GM18951 (cell line): ENCODE results near the gene FOXM1.

Source experiments
- POLR2A ChIP-seq: IDR thresholded peaks from 4 replicates; pipeline ENCODE4 v1.6.1; 2011; ENCODE audit warnings: mild to moderate bottlenecking; ENCODE audit not compliant: insufficient read length, insufficient read depth; ENCODE audit errors: extremely low read depth
- in situ Hi-C: fragments of 300-500 bp; cut with MboI; formaldehyde crosslinking; loops from one replicate; pipeline ENCODE4 v1.12.0; 2022; ENCODE audit warnings: low sequenced_read_pairs, mixed read lengths, inconsistent platforms; ENCODE audit not compliant: unreplicated experiment

The FOXM1 gene, protein sequence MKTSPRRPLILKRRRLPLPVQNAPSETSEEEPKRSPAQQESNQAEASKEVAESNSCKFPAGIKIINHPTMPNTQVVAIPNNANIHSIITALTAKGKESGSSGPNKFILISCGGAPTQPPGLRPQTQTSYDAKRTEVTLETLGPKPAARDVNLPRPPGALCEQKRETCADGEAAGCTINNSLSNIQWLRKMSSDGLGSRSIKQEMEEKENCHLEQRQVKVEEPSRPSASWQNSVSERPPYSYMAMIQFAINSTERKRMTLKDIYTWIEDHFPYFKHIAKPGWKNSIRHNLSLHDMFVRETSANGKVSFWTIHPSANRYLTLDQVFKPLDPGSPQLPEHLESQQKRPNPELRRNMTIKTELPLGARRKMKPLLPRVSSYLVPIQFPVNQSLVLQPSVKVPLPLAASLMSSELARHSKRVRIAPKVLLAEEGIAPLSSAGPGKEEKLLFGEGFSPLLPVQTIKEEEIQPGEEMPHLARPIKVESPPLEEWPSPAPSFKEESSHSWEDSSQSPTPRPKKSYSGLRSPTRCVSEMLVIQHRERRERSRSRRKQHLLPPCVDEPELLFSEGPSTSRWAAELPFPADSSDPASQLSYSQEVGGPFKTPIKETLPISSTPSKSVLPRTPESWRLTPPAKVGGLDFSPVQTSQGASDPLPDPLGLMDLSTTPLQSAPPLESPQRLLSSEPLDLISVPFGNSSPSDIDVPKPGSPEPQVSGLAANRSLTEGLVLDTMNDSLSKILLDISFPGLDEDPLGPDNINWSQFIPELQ

DNA sequence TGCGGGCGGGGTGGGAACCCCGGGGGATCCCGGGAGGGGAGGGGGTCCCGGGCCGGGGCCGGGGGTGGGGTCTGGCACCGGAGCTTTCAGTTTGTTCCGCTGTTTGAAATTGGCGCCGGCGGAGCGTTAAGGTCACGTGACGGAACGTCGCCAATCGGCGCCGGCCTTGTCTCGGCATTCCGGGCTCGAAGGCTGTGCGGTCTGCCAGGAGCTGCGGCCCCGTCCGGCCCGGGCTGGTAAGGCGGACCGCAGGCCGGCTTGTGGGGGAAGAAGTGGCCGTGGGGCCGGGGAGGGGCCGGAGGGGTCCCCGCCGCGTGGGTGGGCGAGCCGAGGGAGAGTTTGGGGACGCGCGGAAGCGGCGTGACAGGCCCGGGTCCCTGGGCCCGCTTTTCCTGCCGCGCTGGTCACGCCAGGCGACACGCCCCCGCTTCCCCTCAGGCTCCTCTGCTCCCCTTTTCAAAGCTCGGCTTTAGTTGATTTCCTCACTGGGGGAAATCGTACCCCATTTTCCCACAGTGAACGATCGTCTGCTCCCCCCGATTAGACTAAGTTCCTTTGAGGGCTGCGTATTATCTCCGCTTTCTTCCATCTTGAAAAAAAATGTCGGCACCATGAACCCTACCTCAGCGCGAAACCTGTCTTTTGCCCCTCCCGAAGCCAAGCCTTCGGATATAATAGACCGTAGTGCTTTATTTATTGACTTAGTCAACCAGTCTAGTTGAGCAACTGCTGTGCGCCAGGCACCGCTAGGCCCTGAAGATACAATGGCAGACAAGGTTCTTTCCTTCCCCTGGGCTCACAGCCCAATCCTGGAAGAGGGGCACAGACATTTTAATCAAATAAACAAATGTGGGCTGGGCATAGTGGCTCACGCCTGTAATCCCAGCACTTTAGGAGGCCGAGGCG is at the start of gene FOXM1, which contains the start of gene RHNO1:
FOXM1 (minus strand) TSS at position 128 of the 906 bp plus-strand sequence. CDS start 2,696 bp downstream, outside the sequence.
RHNO1 (plus strand) TSS at position 177 of the 906 bp plus-strand sequence. CDS start 8,144 bp downstream, outside the sequence.
- TF ChIP-seq POLR2A = peak; percentile 83
- in situ Hi-C loops = no loop called here

DNA sequence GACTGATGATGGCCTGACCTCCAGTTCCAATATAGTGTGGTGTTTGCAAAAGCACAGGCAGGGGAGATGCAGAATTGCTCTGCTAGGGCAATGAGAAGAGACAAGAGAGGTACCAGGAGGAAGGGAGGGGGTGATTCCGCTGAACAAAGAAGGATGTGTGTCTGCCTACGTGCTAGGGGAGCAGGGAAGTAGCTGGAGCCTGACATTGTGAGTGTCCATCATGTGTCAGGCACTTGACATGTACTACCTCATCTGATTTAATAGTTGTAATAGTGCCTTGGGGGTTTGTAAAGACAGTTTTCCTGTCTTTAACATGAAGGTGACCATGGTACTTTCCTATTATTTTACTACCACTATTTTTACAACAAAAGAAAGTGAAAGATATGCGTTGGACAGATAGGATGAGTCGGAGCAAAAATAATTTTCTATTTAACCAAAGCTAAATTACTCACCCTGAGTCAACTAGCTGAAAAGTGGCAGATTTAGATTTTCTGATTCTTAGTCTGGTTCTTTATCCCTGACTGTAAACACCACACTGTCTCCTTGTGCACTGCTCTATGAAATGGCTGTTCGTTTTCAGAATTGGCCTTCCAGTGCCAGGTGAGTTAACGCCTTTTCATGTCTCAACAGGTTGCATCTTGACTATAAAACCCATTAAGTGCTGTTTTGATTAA is 48.5 kb upstream of the FOXM1 start:
- no peak for TF ChIP-seq POLR2A
- in situ Hi-C loops = no loop called here

DNA sequence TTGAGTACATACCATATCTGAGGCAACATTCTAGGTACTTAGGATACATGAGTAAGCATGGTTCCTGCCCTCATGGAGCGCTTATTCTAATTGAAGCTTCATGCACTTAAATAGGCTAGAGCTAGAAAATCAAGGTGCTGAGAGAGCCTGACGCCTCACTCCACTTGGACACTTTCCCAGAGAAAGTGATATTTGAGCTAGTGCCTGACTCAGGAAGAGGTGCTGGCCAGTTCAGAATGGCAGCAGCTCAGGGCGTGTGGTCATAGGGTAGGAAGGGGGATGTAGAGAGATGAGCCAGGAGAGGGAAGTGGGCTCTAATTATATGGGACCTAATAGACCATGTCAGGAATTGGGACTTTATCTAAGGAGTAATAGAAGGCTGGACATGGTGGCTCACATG is 47.0 kb upstream of the FOXM1 start:
- TF ChIP-seq POLR2A = no peak
- in situ Hi-C loops = no loop called here

DNA sequence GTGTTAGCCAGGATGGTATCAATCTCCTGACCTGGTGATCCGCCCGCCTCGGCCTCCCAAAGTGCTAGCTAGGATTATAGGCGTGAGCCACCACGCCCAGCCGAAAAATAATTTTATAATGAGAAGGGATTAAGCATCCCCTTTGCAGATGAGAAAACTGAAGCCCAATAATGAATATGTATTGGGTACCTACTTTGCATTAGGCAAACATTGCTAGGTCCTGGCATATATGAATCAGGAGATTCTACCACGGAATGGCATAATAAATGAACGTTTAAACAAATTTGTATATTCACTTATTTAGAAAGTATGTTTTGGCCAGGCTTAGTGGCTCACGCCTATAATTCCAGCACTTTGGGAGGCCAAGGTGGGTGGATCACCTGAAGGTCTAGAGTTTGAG is 46.1 kb upstream of the FOXM1 start:
- in situ Hi-C loops = no loop called here
- no peak for TF ChIP-seq POLR2A

DNA sequence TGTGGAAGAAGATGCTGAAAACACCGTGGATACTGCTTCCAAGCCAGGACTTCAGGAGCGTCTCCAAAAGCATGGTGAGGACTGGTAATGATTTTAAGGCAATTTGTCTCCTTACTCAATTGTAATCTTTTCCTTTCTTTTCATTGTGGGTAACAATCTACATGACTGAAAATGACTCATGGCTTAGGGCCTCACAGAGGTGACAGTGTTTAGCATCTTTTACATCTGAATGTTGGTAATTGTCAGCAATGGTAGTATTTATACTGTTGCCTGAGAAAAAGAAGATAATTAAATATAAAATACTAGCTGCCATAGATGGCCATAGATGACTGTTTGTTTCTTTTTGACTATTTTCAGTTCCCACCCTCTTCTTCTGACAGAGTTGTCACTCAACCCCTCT is 45.4 kb upstream of the FOXM1 start:
- in situ Hi-C loops = no loop called here
- no peak for TF ChIP-seq POLR2A

DNA sequence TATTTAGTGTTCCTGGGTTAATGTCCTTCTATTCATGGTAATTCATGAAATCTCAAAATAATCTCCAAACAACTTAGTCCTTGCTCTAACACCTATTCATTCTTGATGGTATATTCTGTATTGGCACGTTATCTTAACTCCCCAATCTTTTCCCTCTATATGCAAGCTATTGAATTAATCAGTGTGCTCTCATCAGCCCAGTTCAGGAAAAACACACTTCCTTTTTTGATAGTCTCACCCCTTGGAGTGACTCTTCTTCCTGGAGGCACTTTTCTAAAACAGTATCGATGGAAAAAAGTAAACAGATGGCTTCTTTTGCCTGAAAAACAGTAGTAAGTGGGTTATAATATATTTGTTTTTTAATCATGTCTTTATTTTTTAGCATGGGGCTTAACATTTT is 42.3 kb upstream of the FOXM1 start:
- TF ChIP-seq POLR2A = no peak
- in situ Hi-C loops = no loop called here

DNA sequence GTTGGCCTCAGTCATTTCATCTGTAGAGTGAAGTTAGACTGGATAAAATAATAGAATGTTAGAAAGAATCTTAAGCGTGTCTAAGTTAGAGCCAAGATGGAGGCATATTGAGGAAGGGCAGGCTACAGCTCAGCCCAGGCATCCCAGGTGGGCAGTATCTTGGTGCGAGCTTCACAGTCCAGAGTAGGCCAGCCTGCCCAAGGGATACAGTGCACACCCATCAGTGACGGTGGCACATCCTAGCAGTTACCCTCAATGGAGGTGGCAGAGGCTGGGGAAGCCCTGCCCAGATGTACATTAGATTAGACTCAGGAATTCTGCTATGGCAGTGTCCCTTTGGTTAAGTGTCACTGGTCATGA is 35.2 kb upstream of the FOXM1 start:
- no peak for TF ChIP-seq POLR2A
- in situ Hi-C loops = no loop called here

DNA sequence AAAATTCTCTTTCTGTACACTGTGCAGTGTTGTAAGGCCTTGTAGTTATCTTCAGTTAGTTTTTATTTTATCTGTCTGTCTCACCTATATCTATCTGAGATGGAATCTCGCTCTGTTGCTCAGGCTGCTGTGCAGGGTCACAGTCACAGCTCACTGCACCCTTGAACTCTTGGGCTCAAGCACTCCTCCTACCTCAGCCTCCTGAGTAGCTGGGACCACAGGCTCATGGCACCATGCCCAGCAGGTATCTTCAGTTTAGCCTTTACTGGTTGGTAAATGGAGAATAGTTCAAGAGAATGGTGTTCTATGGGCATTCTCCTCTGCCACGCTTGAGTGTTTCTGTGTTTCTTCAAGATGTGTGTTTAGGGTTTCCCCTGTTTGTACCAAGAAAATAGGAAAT is 27.3 kb upstream of the FOXM1 start:
- in situ Hi-C loops = no loop called here
- no peak for TF ChIP-seq POLR2A

DNA sequence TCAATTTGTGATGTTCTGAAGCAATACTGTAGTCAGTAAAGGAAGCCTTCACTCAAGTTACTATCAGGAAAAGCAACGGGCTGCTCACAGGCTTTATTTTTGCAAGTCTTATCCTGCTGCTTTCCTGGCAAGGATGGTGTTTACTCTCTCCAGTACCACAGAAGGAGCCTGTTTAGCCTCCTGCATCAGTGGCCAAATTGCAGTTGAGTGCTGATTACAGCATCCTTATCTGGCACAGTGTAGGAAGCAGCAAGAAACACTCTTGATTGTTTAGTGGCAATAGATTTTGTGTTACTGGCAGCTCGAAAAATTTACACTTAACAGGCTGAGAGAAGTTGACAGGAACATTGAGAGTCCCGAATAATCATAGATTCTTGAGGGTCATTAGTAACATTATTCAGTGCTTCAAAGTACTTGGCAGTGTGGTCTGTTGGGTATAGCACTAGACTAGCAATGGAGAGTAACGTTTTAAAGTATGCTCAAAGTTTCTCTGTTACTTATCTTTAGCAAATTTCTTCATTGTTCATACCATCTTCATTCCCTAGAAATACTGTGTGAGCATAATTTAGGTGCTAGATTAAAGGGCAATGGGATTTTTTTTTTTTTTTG is 25.4 kb upstream of the FOXM1 start:
- no peak for TF ChIP-seq POLR2A
- in situ Hi-C loops = no loop called here

DNA sequence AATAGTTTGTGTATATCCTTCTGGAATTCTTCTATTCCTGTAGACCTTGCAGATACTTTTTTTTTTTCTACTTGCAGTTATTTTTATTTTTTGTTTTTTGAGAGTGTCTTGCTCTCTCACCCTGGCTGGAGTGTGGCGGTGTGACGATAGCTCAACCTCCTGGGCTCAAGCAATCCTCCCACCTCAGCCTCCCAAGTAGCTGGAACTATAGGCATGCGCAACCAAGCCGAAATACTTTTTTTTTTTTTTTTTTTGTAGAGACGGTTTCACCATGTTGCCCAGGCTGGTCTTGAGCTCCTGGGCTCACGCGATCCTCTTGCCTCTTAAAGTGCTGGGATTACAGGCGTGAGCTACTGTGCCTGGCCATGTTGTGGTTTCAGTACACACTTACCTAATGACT is 23.7 kb upstream of the FOXM1 start:
- in situ Hi-C loops = no loop called here

DNA sequence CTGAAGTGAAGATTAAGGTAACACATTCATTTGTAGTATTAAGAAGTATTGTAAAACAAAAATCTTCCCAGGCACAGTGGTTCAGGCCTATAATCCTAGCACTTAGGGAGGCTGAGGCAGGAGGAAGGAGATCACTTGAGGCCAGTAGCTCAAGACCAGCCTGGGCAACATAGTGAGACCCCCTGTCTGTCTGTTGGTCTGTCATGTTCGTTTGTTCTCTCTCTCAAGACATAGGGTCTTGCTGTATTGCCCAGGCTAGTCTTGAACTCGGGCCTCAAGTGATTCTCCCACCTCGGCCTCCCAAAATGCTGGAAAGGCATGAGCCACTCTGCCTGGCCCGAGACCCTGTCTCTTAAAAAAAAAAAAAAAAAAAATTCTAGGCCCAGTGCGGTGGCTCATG is 20.4 kb upstream of the FOXM1 start:
- in situ Hi-C loops = no loop called here
- no peak for TF ChIP-seq POLR2A

More for the DNA sequence above, 23.7 kb upstream of the FOXM1 start:
- no peak for TF ChIP-seq POLR2A

DNA sequence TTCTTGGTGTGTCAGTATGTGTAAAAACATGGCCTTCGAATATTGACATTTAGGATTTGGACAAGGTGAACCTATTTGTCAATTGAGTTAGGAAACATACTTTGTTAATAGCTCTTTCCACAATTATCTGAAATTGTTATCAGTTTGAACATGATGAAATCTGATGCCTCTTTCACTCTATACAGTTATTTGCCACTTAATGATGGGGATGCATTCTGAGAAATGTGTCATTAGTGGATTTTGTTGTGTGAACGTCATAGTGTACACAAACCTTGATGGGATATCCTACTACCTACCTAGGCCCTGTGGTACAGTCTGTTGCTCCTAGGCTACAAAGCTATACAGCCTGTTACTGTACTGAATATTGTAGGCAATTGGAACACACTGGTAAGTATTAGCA is 18.5 kb upstream of the FOXM1 start:
- in situ Hi-C loops = no loop called here
- TF ChIP-seq POLR2A = no peak
